Activated CD8-positive, alpha-beta memory T cell treated with anti-CD3 and anti-CD28 coated beads, Interleukin-2, amount 50 U/mL, for 24 hours (primary cell): Measurements from ENCODE around the gene SULT1C3.

ENCODE experiments used
- DNase-seq: peaks from one replicate; pipeline ENCODE4 v3.0.0-alpha.2; 2020; ENCODE audit errors: extremely low read depth

SULT1C3 gene

GRCh38 chr2:108304975-108305374, 65.2 kb downstream of the SULT1C3 start:
- DNase-seq, result no peak

GRCh38 chr2:108305901-108306300, 66.1 kb downstream of the SULT1C3 start:
- DNase-seq, result no peak

- no peak for DNase-seq
Measured at GRCh38 chr2:108309903-108310302, 70.1 kb downstream of the SULT1C3 start.
